GM19193 (cell line): ENCODE measurements around the gene MAGI1.

Experiments used
- POLR2A ChIP-seq: IDR thresholded peaks from 4 replicates; pipeline ENCODE4 v1.6.1; 2011; ENCODE audit not compliant: insufficient read depth, insufficient read length; ENCODE audit errors: extremely low read depth

MAGI1 gene

DNA sequence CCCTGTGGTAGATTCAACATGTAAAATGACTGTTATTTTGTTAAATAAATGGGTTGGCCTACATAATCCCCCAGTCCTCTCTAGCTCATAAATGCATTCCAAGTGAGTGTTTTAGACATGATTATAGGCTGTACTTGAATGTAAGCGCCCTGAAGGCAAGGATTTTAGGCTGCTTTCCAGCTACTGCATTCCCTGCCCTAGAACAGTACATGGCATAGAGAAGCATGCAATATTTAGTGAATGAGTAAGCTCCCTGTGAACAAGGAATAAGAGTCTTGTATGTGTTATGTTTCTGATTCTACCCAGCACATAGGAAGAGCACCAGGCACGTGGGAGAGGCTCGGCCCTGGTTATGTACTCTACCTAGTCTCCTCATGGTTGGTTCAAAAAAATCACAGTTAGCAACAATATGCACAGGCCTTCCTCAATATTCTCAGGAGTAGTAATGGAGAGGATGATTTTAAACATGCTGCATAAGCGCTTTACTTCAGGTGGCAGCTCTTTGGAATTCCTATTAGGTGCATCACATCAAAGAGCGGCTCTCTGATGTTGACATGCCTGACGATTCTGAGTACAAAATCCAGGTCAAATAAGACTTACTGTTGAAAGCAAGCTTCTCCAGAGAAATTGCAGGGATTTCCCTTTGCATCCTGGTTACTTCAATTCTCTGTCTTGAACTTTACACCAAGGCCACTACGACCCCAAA lies 456.6 kb downstream of the MAGI1 start:
- TF ChIP-seq POLR2A = no peak

DNA sequence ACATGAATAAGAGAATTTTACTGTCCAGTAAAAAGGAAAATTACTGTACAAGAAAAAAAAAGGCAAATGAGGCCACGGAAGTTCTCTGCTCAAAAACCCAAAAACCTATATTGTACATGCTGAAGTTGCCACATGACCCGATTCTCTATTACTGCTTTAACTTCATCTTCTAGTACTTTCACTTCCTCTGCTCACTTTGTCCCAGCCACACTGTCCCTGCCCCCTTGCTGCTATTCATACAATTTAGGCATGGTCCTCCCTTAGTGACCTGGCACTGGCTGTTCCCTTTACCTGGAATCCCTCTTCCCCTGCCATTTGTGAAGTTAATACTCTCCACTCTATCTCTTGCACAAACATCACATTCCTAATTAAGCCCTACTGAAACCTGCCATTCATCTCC lies 457.4 kb downstream of the MAGI1 start:
- TF ChIP-seq POLR2A = no peak

DNA sequence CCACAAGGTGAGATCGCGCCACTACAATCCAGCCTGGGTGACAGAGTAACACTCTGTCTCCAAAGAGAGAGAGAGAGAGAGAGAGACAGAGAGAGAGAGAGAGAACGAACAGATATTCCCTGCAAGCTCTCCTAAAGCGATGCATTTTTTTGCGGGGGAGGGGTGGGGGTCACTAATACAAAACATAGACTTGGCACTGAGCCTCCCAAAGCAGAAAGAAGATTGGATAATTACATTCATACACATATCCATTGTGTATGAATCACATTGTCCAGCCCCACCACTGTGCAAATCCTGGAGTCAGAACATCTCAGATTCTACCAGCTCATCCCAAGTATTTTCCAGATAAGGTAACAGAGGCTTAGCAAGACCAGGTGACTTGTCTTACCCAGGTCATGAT lies 459.9 kb downstream of the MAGI1 start:
- no peak for TF ChIP-seq POLR2A

DNA sequence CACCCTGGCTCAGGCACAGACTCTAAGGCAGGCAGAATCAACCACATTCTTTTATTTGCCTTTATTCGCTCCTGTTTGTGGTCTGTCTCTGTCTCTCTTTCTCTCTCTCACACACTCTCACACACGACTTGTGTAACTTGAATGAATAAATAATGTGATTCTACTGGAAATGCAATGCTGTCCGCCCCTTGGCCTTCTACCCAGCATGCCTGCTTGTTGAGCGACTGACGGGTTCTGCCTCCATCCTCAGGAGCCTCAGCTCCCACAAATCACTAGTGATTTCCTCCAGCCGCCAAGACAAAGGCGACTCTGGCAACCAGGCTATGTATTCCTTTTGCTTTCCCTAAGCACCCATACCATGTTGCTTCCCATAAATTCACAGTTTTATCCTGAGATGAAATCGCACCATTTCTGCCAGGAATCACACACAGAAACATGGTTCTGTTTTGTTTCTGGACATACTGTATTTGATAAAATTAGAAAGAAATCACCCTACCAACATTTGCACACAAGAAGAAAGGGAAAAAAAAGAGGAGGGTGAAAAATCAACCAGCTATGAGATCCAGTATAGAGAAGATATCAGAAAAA lies 460.8 kb downstream of the MAGI1 start:
- TF ChIP-seq POLR2A = no peak

DNA sequence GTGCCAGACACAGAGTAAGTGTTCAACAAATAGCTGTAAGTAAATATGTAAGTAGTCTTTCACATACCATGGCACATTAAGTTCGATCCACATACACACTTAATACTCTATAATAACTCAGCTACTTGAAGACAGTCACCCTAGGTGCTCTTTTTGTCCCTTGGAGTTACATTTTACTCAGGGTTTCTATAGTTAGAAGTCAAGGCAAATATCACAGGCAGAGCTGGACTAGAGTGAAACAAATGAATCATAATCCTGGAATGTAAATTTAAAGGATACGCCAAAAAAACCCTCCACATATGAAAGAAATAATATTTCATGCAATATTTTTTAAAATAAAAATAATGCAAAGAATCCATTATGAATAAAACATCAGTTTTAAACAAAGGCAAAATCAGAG lies 461.8 kb downstream of the MAGI1 start:
- TF ChIP-seq POLR2A = no peak

DNA sequence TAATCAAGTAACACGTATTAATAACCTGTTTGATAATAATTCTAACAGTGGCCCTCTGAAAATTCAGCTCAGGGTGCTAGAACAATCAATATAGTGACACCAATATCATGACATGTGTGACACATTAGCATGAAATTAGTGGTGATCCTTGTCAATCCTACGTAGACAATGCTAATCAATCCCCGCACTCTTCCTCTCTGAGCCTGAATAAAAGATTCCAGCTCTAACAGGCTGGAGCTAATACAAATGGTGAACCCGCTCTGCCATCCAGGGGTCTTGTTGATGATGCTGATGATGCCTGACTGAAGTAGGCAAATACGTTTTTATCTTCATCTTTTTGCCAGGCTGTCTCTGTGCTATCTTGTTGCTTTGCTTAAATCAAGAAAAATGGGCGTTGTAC lies 462.5 kb downstream of the MAGI1 start:
- TF ChIP-seq POLR2A = no peak

DNA sequence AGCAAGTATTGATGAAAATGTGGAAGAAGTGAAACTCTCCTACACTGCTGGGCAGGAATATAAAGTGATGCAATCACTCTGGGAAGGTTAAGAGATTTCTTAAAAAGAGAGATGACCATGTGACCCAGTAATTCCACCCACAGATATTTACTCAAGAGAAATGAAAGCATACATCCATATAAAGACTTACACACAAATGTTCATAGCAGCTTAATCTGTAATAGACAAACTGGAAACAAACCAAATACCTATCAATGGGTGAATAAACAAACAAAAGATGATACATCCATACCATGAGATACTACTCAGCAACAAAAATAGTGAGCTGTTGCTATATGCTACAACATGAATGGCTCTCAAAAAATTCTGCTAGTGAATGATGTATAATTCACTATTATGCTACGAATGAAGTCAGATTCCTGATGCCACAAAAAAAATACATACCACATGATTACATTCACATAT lies 463.3 kb downstream of the MAGI1 start:
- no peak for TF ChIP-seq POLR2A

DNA sequence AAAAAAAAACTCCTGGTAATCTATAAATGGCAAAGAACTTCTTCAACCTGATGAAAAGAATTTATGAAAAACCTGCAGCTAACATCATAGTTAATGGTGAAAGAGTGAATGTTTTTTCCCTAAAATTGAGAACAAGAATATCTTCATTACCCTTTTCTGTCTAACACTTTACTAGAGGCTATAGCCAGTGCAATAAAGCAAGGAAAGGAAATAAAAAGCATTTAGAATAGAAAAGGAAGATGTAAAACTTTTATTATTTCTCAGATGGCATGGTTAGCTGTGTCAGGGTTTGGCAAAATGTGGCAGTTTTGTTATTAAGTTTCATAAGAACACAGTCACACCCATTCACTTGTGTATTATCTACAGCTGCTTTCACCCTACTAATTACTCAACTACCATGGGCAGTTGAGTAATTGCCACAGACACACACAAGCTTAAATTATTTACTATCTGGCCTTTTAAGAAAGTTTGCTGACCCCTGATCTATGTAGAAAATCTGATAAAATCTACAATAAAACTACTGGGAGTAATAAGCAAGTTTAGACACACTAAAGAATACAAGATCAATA lies 465.1 kb downstream of the MAGI1 start:
- TF ChIP-seq POLR2A = no peak

DNA sequence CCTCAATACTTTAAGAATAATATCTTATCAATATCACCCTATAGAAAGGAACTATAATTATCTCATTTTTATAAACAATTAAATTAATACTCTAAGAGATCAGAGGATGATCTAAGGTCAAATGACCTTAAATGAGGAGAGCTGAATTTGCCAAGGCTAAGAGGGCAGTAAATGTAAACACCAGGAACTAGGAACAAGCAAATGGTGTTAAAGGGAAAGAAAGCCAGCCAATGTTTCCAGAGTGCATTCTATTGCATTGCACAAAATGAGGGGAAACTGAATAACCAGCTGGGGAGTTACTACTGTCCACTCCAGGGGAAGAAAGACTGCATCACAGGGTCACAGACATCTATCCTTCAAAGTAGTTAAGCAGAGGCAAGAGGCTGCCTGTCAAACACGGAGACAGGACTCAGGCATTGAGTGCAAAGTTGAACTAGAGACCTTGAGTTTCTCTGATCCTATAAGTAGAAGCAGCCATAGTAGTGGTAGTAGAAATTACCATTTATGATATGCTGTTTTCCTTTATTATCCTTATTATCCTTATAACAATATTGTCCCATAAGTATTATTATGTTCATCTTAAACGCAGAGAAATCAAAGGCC lies 466.4 kb downstream of the MAGI1 start:
- TF ChIP-seq POLR2A = no peak

DNA sequence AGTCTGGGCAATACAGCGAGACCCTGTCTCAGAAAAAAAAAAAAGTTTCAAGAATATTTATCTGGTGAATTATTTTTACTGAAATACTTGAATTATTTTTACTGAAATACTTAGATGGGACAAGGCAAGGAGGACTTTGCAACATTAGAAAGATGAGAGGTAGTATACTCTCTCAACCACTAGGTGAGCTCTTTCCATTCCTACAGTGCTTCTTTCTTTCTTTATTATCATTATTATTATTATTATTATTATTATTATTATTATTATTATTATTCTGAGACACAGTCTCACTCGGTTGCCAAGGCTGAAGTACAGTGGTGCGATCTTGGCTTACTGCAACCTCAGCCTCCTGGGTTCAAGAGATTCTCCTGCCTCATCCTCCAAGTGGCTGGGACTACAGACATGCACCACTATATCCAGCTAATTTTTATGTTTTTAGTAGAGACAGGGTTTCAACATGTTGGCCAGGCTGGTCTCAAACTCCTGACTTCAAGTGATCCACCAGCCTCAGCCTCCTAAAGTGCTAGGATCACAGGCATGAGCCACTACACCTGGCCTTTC lies 468.8 kb downstream of the MAGI1 start:
- TF ChIP-seq POLR2A = no peak

DNA sequence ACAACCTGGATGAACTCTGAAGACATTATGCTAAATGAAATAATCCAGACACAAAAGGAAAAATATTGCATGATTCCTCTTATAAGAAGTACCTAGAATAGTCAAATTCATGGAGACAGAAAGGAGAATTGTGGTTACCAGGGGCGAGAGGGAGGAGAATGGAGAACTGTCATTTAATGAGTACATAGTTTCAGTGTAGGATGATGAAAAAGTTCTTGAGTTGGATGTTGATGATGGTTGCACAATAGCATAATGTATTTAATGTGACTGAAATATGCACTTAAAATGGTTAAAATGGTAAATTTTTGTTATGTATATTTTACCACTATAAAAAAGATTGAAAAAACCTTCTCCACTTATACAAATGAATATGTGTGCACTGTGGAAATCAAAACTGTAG lies 469.6 kb downstream of the MAGI1 start:
- no peak for TF ChIP-seq POLR2A

DNA sequence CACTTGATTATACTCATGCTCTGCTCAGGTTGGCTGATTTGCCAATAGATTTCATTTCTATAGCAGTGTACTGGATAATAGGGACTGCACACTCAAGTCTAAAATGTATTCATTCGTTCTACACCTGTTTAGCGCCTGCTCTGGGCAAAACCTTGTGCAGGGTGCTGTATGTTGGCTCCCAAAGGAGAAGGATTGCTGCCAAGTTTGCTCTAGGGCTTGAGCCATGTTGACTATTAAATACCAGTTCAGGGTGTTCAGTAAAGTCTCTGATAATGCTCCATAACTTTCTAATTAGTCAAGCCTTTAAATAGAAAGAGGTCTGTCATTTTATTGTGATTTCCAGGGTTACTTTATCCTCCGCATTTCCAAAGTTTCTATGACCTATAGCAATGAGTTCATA lies 470.2 kb downstream of the MAGI1 start:
- TF ChIP-seq POLR2A = no peak

DNA sequence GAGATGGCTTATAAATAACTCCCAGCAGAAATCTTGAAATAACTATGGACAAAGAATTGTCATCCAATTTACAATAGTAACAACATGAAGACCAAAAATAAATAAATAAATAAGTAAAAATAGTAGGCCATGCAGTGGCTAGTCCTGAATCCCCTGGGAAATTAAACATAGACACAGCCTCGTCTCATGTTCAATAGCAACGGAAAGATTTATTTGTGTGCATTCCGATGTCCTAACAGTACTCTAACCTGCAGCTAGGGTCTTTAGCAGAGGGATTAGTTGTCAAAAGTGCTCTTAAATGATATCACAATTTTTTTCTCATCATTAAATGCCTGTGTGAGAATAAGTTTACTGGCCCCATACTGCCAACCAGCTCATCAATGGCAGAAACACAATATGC lies 474.2 kb downstream of the MAGI1 start:
- TF ChIP-seq POLR2A = no peak

DNA sequence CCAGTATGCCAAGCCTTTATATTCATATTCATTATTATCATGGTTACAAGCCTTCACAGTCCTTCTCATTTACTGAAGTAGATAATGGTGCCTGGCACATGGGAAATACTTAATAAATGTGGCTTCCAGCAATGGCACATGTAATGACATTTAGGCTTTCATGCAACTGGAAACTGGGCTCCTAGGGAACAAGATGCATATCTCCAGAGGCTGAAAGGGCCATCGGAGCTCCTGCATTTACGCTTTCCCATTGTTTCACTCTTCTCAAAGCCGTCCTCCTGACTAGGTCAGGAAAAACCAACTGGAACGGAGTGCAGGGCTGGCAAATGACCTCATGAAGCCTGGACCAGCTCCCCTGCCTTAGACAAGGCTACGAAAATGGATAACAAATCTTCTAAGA lies 474.9 kb downstream of the MAGI1 start:
- no peak for TF ChIP-seq POLR2A

DNA sequence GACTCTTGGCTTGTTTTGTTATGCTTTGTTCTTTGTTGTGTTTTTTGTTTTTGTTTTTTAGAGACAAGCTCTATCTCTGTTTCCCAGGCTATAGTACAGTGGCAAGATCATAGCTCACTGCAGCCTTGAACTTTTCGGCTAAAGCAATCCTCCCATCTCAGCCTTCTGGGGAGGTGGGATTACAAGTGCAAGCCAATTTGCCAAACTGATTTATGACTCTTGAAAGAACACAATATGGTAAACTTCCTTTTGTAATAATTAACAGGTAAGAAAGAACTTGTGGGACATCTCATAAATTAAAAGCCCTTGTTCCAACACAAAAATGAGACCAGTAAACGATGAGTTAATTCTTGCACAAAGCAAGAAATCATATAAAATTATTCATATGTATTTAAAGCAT lies 476.3 kb downstream of the MAGI1 start:
- TF ChIP-seq POLR2A = no peak
